SK-N-DZ (cell line): ENCODE measurements around the gene LYSMD3.
A peak's percentile ranks its signal among the peaks of the same experiment; 100 is the strongest.

ENCODE experiments used
- DNase-seq: peaks from one replicate; pipeline ENCODE4 v3.0.0-alpha.2; 2015; ENCODE audit warnings: low spot score

LYSMD3 gene

GRCh38 chr5:90548069-90548593 is 18.7 kb upstream of the LYSMD3 start:
- no peak for DNase-seq

GRCh38 chr5:90547072-90547536 is 17.7 kb upstream of the LYSMD3 start:
- DNase-seq = no peak

GRCh38 chr5:90546216-90546837 is 16.9 kb upstream of the LYSMD3 start:
- no peak for DNase-seq

- DNase-seq = no peak
Observed at GRCh38 chr5:90545511-90545910, 16.1 kb upstream of the LYSMD3 start.

GRCh38 chr5:90542827-90543519 is 13.6 kb upstream of the LYSMD3 start:
- no peak for DNase-seq

GRCh38 chr5:90534922-90535321 is 5.5 kb upstream of the LYSMD3 start:
- DNase-seq = no peak

- DNase-seq = no peak
Observed at GRCh38 chr5:90533794-90534193, 4.4 kb upstream of the LYSMD3 start.

- DNase-seq = no peak
Observed at GRCh38 chr5:90530736-90531487, 1.5 kb upstream of the LYSMD3 start.

GRCh38 chr5:90529939-90530677 is 724 bp upstream of the LYSMD3 start:
- peak; percentile 84 for DNase-seq

- DNase-seq = peak; percentile 14
Observed at GRCh38 chr5:90528601-90529193, 687 bp downstream of the LYSMD3 start.

- DNase-seq = no peak
Observed at GRCh38 chr5:90519081-90519480, 10.3 kb downstream of the LYSMD3 start.

- no peak for DNase-seq
Observed at GRCh38 chr5:90518661-90519060, 10.7 kb downstream of the LYSMD3 start.

- no peak for DNase-seq
Observed at GRCh38 chr5:90514520-90514919, 14.9 kb downstream of the LYSMD3 start.

- no peak for DNase-seq
Observed at GRCh38 chr5:90510438-90510837, 18.9 kb downstream of the LYSMD3 start.

- DNase-seq = no peak
Observed at GRCh38 chr5:90506221-90506620, 23.2 kb downstream of the LYSMD3 start.

- no peak for DNase-seq
Observed at GRCh38 chr5:90504743-90505142, 24.6 kb downstream of the LYSMD3 start.

GRCh38 chr5:90503596-90503995 is 25.8 kb downstream of the LYSMD3 start:
- DNase-seq = no peak

- no peak for DNase-seq
Observed at GRCh38 chr5:90495146-90495545, 34.2 kb downstream of the LYSMD3 start.

GRCh38 chr5:90494043-90494442 is 35.3 kb downstream of the LYSMD3 start:
- DNase-seq = no peak

- DNase-seq = no peak
Observed at GRCh38 chr5:90488791-90489190, 40.6 kb downstream of the LYSMD3 start.

- no peak for DNase-seq
Observed at GRCh38 chr5:90484540-90484939, 44.8 kb downstream of the LYSMD3 start.
